ENCODE results near the gene INTS6L.

- TF ChIP-seq CTCF (IDR thresholded peaks at IDR 0.05) (no peak), POLR2A (IDR thresholded peaks at IDR 0.05) (peak in 2 of 4 donors; percentile 56 to 73)
Measured at GRCh38 chrX:135521405-135522131, 1.1 kb downstream of the INTS6L start.
